Measurements from ENCODE around the gene SYT2.
A peak's percentile ranks its signal among the peaks of the same experiment; 100 is the strongest.
"Not testable (repeated sequence)": the region's sequence is repeated elsewhere in the genome, so short reads cannot be mapped to it uniquely, and the experiment has no call there.

Gene SYT2

GRCh38 chr1:202639500-202639899, 70.8 kb downstream of the SYT2 start:
- DNase-seq: no peak

DNA sequence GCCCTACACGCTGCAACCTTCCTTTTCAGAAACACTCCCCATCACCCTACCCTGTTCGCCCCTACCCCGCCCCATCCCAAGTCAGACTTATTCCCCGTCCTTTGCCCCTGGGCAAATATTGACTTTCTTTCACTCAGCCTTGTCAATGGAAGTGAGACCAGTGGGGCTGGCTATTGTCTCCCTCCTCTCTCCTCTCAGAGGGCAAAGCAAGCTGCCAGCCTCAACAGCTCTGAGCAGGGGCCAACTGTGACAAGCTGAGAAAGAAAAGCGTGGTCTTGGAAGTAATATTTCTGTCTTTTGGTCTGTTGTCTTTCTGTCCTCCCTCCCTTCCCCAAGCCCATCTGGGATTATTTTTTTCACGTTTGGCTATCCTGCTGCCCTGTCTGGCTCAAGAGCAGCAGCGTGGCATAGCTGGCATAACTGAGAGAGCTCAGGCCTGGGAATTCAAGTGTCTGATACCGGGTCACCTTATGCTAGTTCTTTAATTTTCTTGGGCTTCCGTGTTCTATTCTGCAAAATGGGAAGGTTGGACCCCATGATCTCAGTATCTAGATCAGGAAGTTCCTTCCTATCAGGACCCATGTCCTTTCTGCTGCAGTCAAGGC, 71.5 kb downstream of the SYT2 start:
- DNase-seq: not testable (repeated sequence)

GRCh38 chr1:202638019-202638700, 72.1 kb downstream of the SYT2 start:
- DNase-seq: peak; percentile 77

GRCh38 chr1:202637321-202638018, 72.8 kb downstream of the SYT2 start:
- DNase-seq: peak; percentile 47

DNA sequence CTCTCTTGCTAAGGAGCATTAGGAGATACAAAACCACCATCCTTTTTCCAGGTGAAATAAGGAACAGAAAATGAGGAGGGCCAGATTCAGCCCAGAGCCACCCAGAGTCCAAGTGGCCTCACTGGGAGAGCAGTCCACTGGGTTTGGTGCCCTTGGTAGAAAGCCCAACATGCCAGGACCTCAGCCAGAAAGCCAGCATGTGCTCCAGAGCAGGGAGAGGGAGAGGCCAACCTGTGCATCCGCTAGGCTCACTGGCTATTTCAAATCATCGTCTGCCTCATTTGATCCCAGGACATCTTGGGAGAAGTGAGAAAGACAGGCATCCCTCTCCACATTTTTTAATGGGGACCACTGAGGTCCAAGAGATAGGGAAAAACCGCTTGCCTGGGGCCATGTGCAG, 74.1 kb downstream of the SYT2 start:
- DNase-seq: not testable (repeated sequence)

DNA sequence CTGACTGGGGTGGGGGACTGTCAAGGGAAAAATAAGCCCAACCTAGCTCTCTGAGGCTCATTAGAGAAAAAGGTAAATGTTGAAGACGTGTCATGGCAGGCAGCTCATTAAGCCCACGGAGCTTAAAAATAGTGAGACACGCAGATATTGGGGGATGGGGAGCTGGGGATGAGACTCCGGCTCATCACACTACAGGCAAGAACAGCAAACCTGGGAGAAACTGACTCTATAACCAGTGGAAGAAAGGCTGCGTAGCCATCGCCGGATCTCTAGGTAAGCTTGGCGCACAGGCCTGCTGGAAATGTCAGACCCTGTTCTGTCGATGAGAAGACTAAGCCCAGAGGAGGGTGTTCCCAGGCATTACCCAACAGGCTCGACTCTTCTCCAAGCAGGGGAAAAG, 78.0 kb downstream of the SYT2 start:
- no peak for DNase-seq

- no peak for DNase-seq
Observed at GRCh38 chr1:202631076-202631923, 79.0 kb downstream of the SYT2 start.

GRCh38 chr1:202630541-202630940, 79.7 kb downstream of the SYT2 start:
- no peak for DNase-seq

- DNase-seq: not testable (repeated sequence)
Observed at GRCh38 chr1:202630096-202630495, 80.2 kb downstream of the SYT2 start.

- DNase-seq: not testable (repeated sequence)
Observed at GRCh38 chr1:202629257-202629811, 80.9 kb downstream of the SYT2 start.

DNA sequence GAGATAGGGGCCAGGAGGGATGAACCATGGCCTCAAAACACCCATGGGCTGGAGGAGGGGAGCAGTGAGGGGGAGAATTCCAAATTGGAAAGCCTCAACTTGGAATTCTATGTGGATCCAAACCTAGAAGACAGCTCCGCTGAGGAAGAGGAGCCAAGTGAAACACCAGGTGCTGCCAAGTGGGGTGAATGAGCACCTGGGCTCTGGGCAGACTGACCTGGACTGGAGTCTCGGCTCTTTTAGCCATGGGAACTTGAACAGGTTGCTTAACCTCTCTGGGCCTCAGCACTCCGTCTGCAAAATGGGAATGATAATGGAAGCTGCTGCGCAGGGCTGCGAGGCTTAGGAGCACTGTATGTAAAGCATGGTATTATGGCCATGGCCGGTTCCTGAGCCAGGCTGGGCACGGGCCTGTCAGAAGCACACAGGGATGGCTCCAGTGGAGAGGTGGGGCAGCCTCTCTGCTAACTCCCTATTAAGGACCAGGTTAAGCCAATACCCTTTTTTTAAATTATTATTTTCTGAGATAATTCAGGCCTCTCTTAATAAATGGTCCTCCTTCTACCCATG, 81.5 kb downstream of the SYT2 start:
- no peak for DNase-seq

DNA sequence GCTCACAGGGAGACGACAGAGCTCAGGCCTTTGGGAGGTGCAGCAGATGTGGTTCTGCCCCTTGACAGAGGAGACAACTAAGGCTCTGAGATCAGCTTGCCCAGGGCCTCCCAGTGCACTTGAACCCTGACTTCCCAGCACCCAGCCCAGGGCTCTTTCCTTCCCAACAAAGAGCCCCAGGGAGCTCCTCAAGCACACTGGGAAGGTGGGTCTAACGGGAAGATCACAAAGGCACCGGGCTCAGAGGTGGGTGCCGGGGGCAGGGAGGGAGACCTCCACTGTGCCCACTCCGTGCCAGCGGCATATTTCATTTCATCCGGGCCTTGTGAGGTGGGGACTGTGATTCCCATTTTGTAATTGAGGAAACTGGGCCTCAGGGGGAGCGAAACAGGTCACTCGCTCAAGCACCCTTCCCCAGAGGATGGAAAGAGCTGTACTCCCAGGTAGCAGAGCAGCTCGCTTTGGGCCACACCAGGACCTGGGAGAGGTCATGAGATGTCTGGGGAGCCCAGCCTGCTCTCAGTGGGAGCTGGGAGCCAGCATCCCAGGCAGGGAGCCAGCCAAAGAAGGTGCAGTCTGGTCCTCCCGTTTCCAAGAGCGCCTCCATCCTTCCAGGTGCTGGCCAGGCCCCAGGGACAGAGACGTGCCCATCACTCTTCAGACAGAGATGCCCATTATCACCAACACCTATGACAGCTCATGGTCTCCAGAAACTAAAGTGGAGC, 82.3 kb downstream of the SYT2 start:
- DNase-seq: no peak

DNA sequence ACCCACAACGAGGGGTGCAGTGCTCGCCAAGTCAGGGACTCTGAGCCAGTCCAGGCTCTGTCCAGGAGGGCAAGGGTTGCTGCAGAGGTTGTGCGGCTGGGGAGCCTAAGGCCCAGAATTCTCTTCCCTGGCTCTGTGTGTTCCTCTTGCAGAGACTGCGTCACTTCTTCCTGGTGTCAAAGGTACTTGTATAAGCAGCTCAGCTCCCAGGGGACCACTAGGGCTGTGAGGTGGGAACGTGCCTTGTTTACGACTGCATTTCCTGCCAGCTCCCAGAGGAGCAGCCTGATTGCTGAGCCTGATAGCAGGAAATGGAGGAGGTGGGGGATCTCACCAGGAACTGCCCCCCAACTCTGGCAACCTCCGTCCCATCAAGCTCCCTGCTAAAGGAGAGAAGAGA, 83.2 kb downstream of the SYT2 start:
- peak; percentile 73 for DNase-seq

DNA sequence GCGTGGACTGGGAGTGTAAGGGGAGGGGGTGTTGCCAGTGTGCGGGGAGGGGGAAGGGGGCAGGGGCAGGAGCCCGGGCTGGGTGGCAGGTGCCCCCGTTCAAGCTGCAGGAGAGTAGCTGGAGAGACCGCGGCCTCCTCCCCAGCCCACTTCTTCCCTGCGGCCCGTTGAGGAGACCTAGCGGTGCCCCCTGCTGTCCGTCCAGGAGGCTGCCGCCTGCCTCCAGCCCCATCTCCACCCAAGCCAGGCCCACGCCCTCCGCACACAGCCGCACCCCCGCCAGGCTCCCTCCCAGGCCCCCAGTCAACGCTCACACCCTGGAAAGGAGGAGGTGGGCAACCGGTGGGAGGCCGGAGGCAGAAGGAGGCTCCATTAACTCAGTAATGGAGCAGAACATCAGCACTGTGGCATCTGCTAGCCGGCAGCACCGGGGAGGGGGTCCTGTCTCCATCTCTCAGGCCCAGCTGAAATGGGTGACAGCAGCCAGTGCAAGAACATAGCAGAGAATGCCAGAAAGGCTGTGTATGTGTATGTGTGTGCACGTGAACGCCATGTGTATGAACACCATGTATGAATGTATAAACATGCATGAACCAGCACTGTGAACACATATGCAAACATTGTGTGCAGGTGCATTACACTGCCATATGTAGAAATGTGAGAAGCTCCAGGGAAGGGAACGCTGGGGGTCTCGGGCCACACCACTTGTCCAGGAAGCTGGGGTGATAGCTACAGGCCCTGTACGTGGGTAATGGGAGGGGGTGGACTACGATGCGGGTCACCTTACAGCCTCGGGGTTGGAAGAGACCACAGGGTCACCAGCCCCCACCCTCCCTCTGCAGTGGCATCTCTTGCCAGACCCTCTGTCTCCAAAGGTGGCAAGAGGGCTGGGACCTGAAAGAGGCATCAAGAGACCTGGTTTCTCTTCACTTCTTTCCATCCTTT, 84.6 kb downstream of the SYT2 start:
- DNase-seq: peak; percentile 88

GRCh38 chr1:202624781-202625108, 85.5 kb downstream of the SYT2 start:
- no peak for DNase-seq

GRCh38 chr1:202624088-202624780, 86.0 kb downstream of the SYT2 start:
- DNase-seq: no peak

GRCh38 chr1:202623476-202623875, 86.8 kb downstream of the SYT2 start:
- peak; percentile 63 for DNase-seq

DNA sequence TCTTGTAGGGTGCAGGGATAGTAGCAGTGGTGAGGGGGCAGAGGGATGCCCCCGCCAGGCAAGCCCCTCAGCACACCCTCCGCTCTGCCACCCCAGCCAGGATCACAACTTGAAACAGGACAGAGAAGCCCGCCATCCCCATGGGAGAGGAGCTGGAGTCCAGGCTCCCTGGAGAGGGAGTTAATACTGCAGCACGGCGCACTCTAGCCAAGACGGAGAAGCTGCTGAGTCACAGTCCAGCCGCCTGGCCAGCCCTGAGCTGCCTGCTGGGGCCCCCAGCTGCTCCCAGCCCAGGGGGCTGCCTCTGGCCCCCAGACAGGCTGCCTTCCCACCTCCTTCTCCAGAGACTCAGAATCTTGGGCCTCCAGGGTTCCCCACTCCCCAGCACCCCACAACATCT, 87.2 kb downstream of the SYT2 start:
- DNase-seq: peak; percentile 84

DNA sequence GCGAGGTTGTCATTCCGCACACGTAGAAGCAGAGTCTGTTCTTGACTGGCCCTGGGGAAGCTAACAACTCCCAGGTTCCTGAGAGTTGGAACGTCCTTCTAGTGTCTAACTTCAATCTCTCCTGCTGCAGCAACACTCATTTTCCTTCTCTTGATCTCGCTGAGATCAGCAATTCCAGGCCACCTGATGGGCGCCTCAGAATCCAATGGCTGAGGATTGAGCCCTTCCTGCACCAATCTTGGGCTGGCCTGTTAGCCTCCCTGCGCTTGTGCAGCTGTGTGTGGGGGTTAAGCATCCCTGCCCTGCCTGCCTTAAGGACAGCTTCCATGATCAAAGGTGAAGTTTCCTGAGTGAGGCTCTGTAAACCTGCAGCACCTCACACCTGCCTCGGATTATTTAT, 87.9 kb downstream of the SYT2 start:
- DNase-seq: peak; percentile 40

- no peak for DNase-seq
Observed at GRCh38 chr1:202621446-202621845, 88.8 kb downstream of the SYT2 start.

Data from NCI-H82 (cell line).